ENCODE measurements around the gene PSMD2. TPM values are rescaled to one million over a fixed set of nuclear protein-coding genes. Genes with fewer than 3 reads are reported as not detected.

The PSMD2 gene
- total RNA-seq, 1 donor from 2014 or later, result 239 TPM

DNA sequence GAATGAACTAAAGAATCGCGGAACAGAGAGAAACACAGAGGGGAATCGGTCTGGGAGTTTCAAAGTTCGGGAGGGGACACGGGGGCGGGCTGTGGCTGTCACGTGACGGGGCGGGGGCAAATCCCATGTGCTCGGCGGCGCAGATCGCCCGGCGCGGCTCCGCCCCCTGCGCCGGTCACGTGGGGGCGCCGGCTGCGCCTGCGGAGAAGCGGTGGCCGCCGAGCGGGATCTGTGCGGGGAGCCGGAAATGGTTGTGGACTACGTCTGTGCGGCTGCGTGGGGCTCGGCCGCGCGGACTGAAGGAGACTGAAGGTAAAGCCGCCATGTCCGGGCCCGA, 15.3 kb downstream of the PSMD2 start, which contains the start of gene EIF4G1:
Gene EIF4G1, plus strand, starts transcription at position 244 of the 337 bp plus-strand sequence. CDS start 1,191 bp downstream, outside the sequence.
- Mint-ChIP-seq H3K9me3 (ENCODE audit: unreplicated experiment) (no peaks in the 10 kb centered on the region), H3K27me3 (ENCODE audit: unreplicated experiment) (no peaks in the 10 kb centered on the region), H3K4me3 (ENCODE audit: unreplicated experiment) (peak within 1 kb of the TSS; percentile 82), H3K27ac (ENCODE audit: unreplicated experiment) (peak within 1 kb of the TSS; percentile 82), H3K36me3 (ENCODE audit: unreplicated experiment) (peaks cover 14% of the 10 kb centered on the region), H3K4me1 (ENCODE audit: unreplicated experiment) (peaks cover 31% of the 10 kb centered on the region)
- peak; percentile 98 for DNase-seq (ENCODE audit: extremely low spot score, unreplicated experiment)
- no peak for TF ChIP-seq CTCF (IDR thresholded peaks at IDR 0.05)

- Mint-ChIP-seq H3K9me3 (ENCODE audit: unreplicated experiment) (no peaks in the 10 kb centered on the region), H3K4me3 (ENCODE audit: unreplicated experiment) (peak overlapping the region; percentile 82), H3K36me3 (ENCODE audit: unreplicated experiment) (peaks cover 13% of the 10 kb centered on the region), H3K27me3 (ENCODE audit: unreplicated experiment) (no peaks in the 10 kb centered on the region), H3K4me1 (ENCODE audit: unreplicated experiment) (peaks cover 37% of the 10 kb centered on the region), H3K27ac (ENCODE audit: unreplicated experiment) (peak overlapping the region; percentile 81)
- DNase-seq (ENCODE audit: extremely low spot score, unreplicated experiment), result peak; percentile 91
- no peak for TF ChIP-seq CTCF (IDR thresholded peaks at IDR 0.05)
Observed at GRCh38 chr3:184314700-184315542, 15.9 kb downstream of the PSMD2 start.

DNA sequence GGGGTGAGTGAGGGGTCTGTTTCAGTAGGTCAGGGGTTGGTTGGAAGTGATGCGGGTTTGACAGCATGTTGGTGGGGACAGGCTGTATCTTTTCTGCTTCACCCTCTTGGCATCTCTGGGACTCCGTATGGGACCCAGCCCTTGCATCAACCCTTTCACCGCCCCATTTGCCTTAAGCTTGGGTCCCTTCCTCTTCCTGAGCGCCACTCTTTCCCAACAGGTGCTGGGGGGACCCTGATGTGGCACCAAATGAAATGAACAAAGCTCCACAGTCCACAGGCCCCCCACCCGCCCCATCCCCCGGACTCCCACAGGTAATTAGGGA, 16.5 kb downstream of the PSMD2 start:
- Mint-ChIP-seq H3K27me3 (ENCODE audit: unreplicated experiment) (no peaks in the 10 kb centered on the region), H3K36me3 (ENCODE audit: unreplicated experiment) (peaks cover 13% of the 10 kb centered on the region), H3K27ac (ENCODE audit: unreplicated experiment) (peak overlapping the region; percentile 81), H3K4me3 (ENCODE audit: unreplicated experiment) (peak overlapping the region; percentile 79), H3K9me3 (ENCODE audit: unreplicated experiment) (no peaks in the 10 kb centered on the region), H3K4me1 (ENCODE audit: unreplicated experiment) (peaks cover 41% of the 10 kb centered on the region)
- no peak for TF ChIP-seq CTCF (IDR thresholded peaks at IDR 0.05)
- no peak for DNase-seq (ENCODE audit: extremely low spot score, unreplicated experiment)

DNA sequence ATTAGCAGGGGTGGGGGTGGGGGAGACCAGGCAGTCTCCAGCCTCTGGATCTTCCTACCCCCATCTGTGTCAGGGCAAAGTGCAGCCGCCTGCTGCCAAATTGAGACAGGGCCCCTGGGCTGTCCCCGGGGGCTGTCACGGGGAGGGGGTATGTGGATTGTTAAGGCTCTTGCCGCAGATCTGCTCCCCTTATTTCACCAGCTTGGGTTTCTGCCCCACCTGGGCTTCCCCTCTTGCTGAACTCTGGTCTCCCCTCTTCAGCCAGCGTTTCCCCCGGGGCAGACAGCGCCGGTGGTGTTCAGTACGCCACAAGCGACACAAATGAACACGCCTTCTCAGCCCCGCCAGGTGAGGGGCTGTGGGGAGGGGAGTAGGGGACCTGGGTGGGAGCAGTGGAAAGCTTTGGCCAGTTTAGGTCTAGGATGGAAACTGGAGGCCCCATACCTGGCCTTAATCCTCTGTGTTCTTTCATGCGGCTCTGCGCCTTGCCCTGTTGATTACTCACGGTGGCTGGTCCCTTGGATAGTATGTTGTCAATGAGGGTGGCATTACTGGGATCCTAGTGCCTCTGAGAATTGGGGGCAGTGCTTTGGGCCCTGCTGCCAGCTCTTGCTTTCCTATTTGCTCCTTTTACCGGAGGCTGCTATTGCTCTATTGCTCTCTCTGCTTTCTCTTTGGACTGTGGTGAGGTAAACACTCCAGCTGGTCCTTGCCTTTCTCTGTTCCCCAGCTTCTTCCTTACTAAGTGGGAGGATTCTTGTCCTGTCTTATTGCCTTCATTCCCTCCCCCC, 17.0 kb downstream of the PSMD2 start:
- peaks cover 18% of the 10 kb centered on the region for H3K36me3 Mint-ChIP-seq (ENCODE audit: unreplicated experiment)
- H3K27ac Mint-ChIP-seq (ENCODE audit: unreplicated experiment), result peak overlapping the region; percentile 75
- H3K4me1 Mint-ChIP-seq (ENCODE audit: unreplicated experiment), result peaks cover 43% of the 10 kb centered on the region
- H3K4me3 Mint-ChIP-seq (ENCODE audit: unreplicated experiment), result peak overlapping the region; percentile 79
- DNase-seq (ENCODE audit: extremely low spot score, unreplicated experiment), result no peak
- no peaks in the 10 kb centered on the region for H3K27me3 Mint-ChIP-seq (ENCODE audit: unreplicated experiment)
- no peak for TF ChIP-seq CTCF (IDR thresholded peaks at IDR 0.05)
- no peaks in the 10 kb centered on the region for H3K9me3 Mint-ChIP-seq (ENCODE audit: unreplicated experiment)

DNA sequence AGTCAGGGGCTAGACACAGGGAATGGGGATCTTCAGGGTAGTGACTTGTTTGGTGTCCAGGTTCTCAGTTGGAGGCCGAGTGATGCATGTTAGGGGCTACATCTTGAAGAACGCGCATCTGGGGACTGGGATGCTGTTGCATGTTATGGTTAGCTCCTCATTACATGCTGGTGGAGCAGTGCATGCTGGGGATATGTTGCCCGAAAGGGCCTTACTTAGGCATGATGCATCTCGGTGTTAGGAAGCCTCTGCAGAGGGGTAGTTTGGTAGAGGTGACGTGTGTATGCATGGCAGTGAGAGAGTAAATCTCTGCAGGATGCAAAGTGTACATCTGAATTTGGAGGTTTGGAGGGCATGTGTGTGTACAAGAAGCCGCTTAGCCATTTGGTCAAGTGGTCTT, 17.8 kb downstream of the PSMD2 start:
- H3K36me3 Mint-ChIP-seq (ENCODE audit: unreplicated experiment), result peaks cover 25% of the 10 kb centered on the region
- H3K27me3 Mint-ChIP-seq (ENCODE audit: unreplicated experiment), result no peaks in the 10 kb centered on the region
- H3K4me1 Mint-ChIP-seq (ENCODE audit: unreplicated experiment), result peaks cover 43% of the 10 kb centered on the region
- H3K27ac Mint-ChIP-seq (ENCODE audit: unreplicated experiment), result peak overlapping the region; percentile 75
- H3K4me3 Mint-ChIP-seq (ENCODE audit: unreplicated experiment), result peak overlapping the region; percentile 79
- TF ChIP-seq CTCF (IDR thresholded peaks at IDR 0.05), result no peak
- no peaks in the 10 kb centered on the region for H3K9me3 Mint-ChIP-seq (ENCODE audit: unreplicated experiment)
- DNase-seq (ENCODE audit: extremely low spot score, unreplicated experiment), result no peak

Measured in osteocyte (in vitro differentiated cells).